ENCODE results near the gene CENPE.

- no peak for TF ChIP-seq CTCF (IDR thresholded peaks at IDR 0.05)
- TF ChIP-seq POLR2A (IDR thresholded peaks at IDR 0.05): no peak
- no peak for TF ChIP-seq POLR2AphosphoS5 (IDR thresholded peaks at IDR 0.05)
These were observed 72.0 kb downstream of the CENPE start for GRCh38 chr4:103126126-103126525.

Measured in prostate gland (tissue), 2 donors.